H1 (cell line): ENCODE measurements around the gene PCIF1. TPM values are rescaled to one million over a fixed set of nuclear protein-coding genes. Genes with fewer than 3 reads are reported as not detected.

Experiments
- BACH1 ChIP-seq: IDR thresholded peaks from 2 replicates; pipeline ENCODE4 v1.6.1; 2012; ENCODE audit warnings: low read length, improper control_type of control experiment
- BCL11A ChIP-seq, 2 experiments: IDR thresholded peaks; one replicate each; pipeline ENCODE4 v1.6.1; 2011; ENCODE audit warnings: low read depth in 2 of 2, low read length in 2 of 2, mild to moderate bottlenecking in 2 of 2
- CEBPB ChIP-seq: IDR thresholded peaks from 2 replicates; pipeline ENCODE4 v1.6.1; 2012; ENCODE audit warnings: low read depth, low read length
- EGR1 ChIP-seq: IDR thresholded peaks from 2 replicates; pipeline ENCODE4 v1.6.1; 2011; ENCODE audit warnings: low read depth, low read length, borderline replicate concordance
- KDM4A ChIP-seq: IDR thresholded peaks from one replicate; pipeline ENCODE4 v1.7.1; 2012; ENCODE audit warnings: low read depth, mild to moderate bottlenecking, moderate library complexity, low read length, inconsistent platforms; ENCODE audit not compliant: severe bottlenecking
- TBP ChIP-seq: IDR thresholded peaks from 2 replicates; pipeline ENCODE4 v1.6.1; 2011; ENCODE audit warnings: low read depth, low read length, improper control_type of control experiment
- polyA plus RNA-seq, 7 experiments: library from polyadenylated mRNA; depleted of rRNA in 3 of 7; stranded (reverse) in 5 of 7; unstranded in 2 of 7; fragments of >200 nt in 5 of 7; fragments of 200-250 nt in 2 of 7; gene quantifications; 1 replicate in 5 of 7; 2 replicates in 1 of 7; 4 replicates in 1 of 7; pipeline versions ENCODE4 v1.2.1 to v1.2.3, GENCODE V29; 2011 to 2013; ENCODE audit warnings: missing spikeins in 2 of 7, mixed read lengths in 2 of 7
- total RNA-seq: library from RNA; stranded (reverse); fragmentation: NEBNext Ultra II Directional; extraction: Animal tissue kit (Norgen Biotek cat#: 25700); gene quantifications from 2 replicates; pipeline ENCODE4 v1.2.1, GENCODE V29; 2021

PCIF1 gene
- total and polyA plus RNA-seq, 2 of the 8 experiments (the other 6 are each of a cell fraction or from before 2014, with no cell fraction given), result 30.3 to 30.6 TPM

- TF ChIP-seq KDM4A, result no peak
- TF ChIP-seq CEBPB, result no peak
- no peak for TF ChIP-seq BACH1
- no peak for TF ChIP-seq EGR1
- TF ChIP-seq TBP, result no peak
- no peak for TF ChIP-seq BCL11A (IDR thresholded peaks at IDR 0.05; ENCODE audit: low read depth in 2 of 2, low read length in 2 of 2)
Measured at GRCh38 chr20:45938727-45939438, 4.4 kb downstream of the PCIF1 start (continued).
